ENCODE measurements around the gene EIF4E1B.

DNA sequence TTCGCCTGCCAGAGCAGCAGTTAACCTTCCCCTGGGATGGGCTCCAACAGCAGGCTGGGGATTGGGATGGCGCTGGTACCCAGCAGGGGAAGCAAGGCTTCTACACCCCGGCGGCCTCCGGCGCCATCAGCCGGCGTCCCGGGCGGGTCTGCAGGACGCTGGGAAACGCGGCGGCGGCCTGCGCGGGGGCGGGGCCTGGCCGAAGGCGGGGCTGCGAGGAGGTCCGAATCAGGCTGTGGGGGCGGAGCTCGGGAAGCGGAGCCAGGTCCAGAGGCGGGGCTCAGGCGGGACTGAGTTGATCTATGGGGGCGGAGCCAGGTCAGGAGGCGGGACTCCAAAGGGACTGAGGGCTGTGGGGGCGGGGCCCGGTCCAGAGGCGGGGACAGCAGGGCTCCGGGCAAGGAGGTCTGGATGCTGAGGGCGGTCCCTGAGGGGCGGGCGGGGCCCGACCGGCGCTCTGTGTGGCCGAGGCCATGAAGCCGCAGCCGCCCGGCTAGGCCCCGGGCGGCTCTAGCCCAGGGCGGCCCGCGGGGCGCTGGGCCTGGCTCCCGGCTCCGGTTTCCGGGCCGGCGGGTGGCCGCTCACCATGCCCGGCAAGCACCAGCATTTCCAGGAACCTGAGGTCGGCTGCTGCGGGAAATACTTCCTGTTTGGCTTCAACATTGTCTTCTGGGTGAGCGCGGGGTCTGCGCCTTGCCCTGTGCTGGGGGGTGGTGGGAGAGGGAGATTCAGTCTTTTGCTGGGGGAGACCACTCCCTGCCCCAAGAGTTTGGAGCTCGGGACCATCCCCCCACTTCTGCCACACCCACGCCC lies 16.8 kb downstream of the EIF4E1B start, which contains the start of gene TSPAN17:
- peak; percentile 30; the same call in 2 of the 3 replicates for TF ChIP-seq CTCF (IDR thresholded peaks at IDR 0.05)
- TF ChIP-seq EP300 (IDR thresholded peaks at IDR 0.05) = no peak
- TF ChIP-seq REST (IDR thresholded peaks at IDR 0.05) = no peak
- peak; percentile 97 for TF ChIP-seq POLR2A (IDR thresholded peaks at IDR 0.05; ENCODE audit: low read length)
- no peak for TF ChIP-seq HDAC2 (IDR thresholded peaks at IDR 0.05)
- TF ChIP-seq JUNB (IDR thresholded peaks at IDR 0.05) = no peak
- no peak for TF ChIP-seq ESRRA (IDR thresholded peaks at IDR 0.05; ENCODE audit: borderline replicate concordance, low read length)
- TF ChIP-seq PBX3 (IDR thresholded peaks at IDR 0.05) = no peak
- no peak for TF ChIP-seq POLR2AphosphoS2 (conservative IDR thresholded peaks at IDR 0.05; ENCODE audit: low read length)
- no peak for TF ChIP-seq CHD2 (IDR thresholded peaks at IDR 0.05; ENCODE audit: low read length, partially characterized antibody)
- no peak for TF ChIP-seq HMGXB4 (CRISPR knock-in tag; IDR thresholded peaks at IDR 0.05; ENCODE audit: borderline replicate concordance)
